WERI-Rb-1 (cell line): ENCODE data around the gene ERCC6.

ENCODE experiments used
- DNase-seq: peaks from one replicate; pipeline ENCODE4 v3.0.0-alpha.2; 2020
- H3K27ac ChIP-seq: fragments of 250-450 bp; sonication (Bioruptor Pico); 2 replicates; pipeline ENCODE4 v1.5.1; 2020; ENCODE audit warnings: mild to moderate bottlenecking, moderate library complexity
- H3K27me3 ChIP-seq: fragments of 250-450 bp; sonication (Bioruptor Pico); 2 replicates; pipeline ENCODE4 v1.5.1; 2021; ENCODE audit warnings: mild to moderate bottlenecking, low read depth, moderate library complexity; ENCODE audit not compliant: insufficient read depth, severe bottlenecking
- H3K36me3 ChIP-seq: fragments of 250-450 bp; sonication (Bioruptor Pico); 2 replicates; pipeline ENCODE4 v1.5.1; 2020; ENCODE audit warnings: mild to moderate bottlenecking, moderate library complexity
- H3K4me3 ChIP-seq: 2 replicates; pipeline ENCODE4 v1.5.1; 2011; ENCODE audit warnings: low read depth, mild to moderate bottlenecking, control low read depth, low read length
- H3K9me3 ChIP-seq: fragments of 250-450 bp; sonication (Bioruptor Pico); 2 replicates; pipeline ENCODE4 v1.5.1; 2021; ENCODE audit warnings: mild to moderate bottlenecking, moderate library complexity; ENCODE audit not compliant: severe bottlenecking
- CTCF ChIP-seq: IDR thresholded peaks from 2 replicates; pipeline ENCODE4 v1.5.1; 2011; ENCODE audit warnings: low read depth, mild to moderate bottlenecking, control low read depth, inconsistent platforms, low read length

Gene ERCC6

GRCh38 chr10:49534670-49535381 is 4.1 kb downstream of the ERCC6 start:
- Histone ChIP-seq H3K4me3 (no peak overlapping the region), H3K27me3 (no peaks in the 10 kb centered on the region), H3K27ac (no peak overlapping the region), H3K36me3 (no peaks in the 10 kb centered on the region), H3K9me3 (no peaks in the 10 kb centered on the region)
- TF ChIP-seq CTCF: no peak
- no peak for DNase-seq

- DNase-seq: no peak
- no peak for TF ChIP-seq CTCF
- H3K27me3 ChIP-seq: no peaks in the 10 kb centered on the region
- H3K9me3 ChIP-seq: no peaks in the 10 kb centered on the region
- no peaks in the 10 kb centered on the region for H3K36me3 ChIP-seq
- H3K27ac ChIP-seq: no peak overlapping the region
- H3K4me3 ChIP-seq: no peak overlapping the region
Observed at GRCh38 chr10:49532461-49532860, 6.5 kb downstream of the ERCC6 start.

GRCh38 chr10:49528977-49529506 is 9.9 kb downstream of the ERCC6 start:
- TF ChIP-seq CTCF: no peak

GRCh38 chr10:49527850-49528249 is 11.1 kb downstream of the ERCC6 start:
- no peak for TF ChIP-seq CTCF
- H3K9me3 ChIP-seq: no peaks in the 10 kb centered on the region
- H3K27me3 ChIP-seq: no peaks in the 10 kb centered on the region
- H3K27ac ChIP-seq: no peak overlapping the region
- no peak overlapping the region for H3K4me3 ChIP-seq
- H3K36me3 ChIP-seq: no peaks in the 10 kb centered on the region
- DNase-seq: no peak

More at GRCh38 chr10:49528977-49529506, 9.9 kb downstream of the ERCC6 start:
- Histone ChIP-seq H3K4me3 (no peak overlapping the region), H3K27me3 (no peaks in the 10 kb centered on the region), H3K27ac (no peak overlapping the region), H3K9me3 (no peaks in the 10 kb centered on the region), H3K36me3 (no peaks in the 10 kb centered on the region)
- no peak for DNase-seq

DNA sequence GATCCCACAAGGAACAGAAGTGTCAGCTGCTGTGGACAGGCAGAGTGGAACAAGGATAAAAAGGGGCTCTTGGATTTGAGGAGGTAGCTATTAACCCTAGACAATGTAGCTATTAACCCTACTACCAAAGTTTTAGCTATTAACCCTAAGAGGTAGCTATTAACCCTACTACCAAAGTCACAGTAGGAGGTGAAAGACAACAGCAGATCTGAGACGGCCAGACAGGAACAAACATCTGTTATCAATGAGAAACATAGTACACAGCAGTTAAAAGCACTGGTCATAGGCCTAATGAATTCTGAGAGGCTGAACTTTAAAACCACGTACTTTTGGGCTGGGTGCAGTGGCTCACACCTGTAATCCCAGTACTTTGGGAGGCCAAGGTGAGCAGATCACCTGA is 11.9 kb downstream of the ERCC6 start:
- Histone ChIP-seq H3K4me3 (no peak overlapping the region), H3K36me3 (no peaks in the 10 kb centered on the region)
- TF ChIP-seq CTCF: no peak

DNA sequence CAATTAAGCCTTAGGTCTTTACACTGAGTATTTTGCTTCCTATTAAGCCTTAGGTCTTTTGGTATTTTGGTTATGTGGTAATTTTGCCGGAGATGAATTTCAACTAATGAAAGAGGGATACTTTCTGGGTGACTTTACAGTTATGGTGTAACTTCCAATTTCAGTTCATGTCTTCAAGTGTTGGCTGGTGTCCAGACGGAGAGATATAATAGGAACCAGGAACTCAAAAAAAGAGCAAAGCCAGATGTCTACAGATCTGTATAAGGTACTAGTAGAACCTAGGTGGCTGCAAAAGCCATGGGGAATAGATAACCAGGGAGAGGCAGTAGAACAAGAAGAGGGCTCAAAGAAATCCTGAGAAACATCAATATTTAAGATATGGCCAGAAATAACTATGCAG is 12.3 kb downstream of the ERCC6 start:
- Histone ChIP-seq H3K27me3 (no peaks in the 10 kb centered on the region), H3K36me3 (no peaks in the 10 kb centered on the region), H3K27ac (no peak overlapping the region), H3K9me3 (no peaks in the 10 kb centered on the region), H3K4me3 (no peak overlapping the region)
- DNase-seq: no peak
- no peak for TF ChIP-seq CTCF

More for the DNA sequence above, 11.9 kb downstream of the ERCC6 start:
- Histone ChIP-seq H3K27me3 (no peaks in the 10 kb centered on the region), H3K27ac (no peak overlapping the region), H3K9me3 (no peaks in the 10 kb centered on the region)
- no peak for DNase-seq
